Fibroblast of skin of scalp (primary cell): ENCODE results near the gene IL17RC.

Experiments used
- DNase-seq: peaks from one replicate; pipeline ENCODE4 v3.0.0-alpha.2; 2013

Gene IL17RC

GRCh38 chr3:9946112-9947024, 29.5 kb downstream of the IL17RC start:
- peak; percentile 91 for DNase-seq

DNA sequence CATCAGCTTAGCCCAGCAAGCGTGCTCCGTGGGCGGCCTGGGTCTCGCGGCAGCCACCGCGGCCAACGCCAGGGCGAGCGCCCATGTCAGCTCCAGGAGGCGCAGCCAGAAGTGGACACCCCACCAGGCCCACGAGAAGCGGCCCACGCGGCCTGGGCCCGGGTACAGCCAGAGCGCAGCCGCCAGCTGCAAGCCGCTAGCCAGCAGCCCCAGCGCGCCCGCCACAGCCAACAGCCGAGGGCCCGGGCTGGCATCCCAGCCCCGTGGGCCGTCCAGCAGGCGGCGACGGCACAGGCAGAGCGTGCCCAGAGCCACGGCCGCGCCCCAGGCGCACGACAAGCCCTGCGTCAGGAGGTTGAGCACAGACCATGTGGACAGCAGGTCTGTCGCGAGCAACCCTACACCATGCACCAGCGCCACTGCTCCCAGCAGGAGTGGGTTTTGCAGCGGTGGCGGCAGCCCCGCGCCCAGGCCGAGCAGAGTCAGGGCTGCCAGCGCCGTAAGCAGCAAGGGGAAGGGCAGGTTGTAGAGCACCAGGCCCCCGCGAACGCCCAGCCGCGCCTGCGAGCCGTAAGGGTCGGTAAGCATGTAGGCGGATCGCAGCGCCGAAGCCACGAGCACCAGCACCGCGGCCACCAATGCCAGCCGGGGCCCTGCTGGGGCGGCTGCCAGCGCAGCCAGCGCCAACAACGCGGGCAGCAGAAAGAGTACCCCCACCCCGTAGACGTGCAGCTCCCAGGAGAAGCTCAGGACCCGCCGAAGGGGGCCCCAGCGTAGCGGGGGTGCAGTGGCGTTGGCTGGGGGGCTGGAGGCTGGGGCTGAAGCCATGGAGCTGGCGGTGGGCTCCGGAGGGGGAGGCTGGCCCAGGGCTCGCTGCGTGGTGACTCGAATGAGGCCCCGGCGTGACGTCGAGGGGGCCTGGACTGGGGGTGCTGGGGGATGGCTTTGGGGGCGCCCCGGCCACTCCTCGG, 30.4 kb downstream of the IL17RC start:
- DNase-seq: peak; percentile 77

DNA sequence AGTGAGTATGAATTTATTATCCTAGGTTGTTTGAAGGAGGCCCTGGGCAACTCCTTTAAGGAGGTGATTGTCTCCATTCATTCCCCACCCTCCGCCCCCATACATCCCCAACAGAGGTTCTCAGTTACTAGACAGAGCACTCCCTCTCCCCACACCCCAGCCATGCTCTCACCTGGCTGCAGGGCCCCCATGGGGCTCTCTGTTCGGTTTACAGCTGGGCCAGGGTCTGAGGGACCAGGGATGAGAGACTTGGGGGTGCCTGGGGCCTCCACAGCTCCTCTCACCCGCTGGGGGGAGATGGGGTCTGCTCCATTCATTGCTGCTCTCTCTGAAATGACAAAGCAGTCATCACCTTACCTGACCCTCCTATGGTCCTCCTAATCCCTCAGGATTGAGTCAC, 31.7 kb downstream of the IL17RC start:
- DNase-seq: no peak

GRCh38 chr3:9949115-9949514, 32.2 kb downstream of the IL17RC start:
- no peak for DNase-seq

- no peak for DNase-seq
These were observed 32.7 kb downstream of the IL17RC start for GRCh38 chr3:9949626-9950025.

- DNase-seq: no peak
These were observed 34.2 kb downstream of the IL17RC start for GRCh38 chr3:9951126-9951525.

- no peak for DNase-seq
These were observed 34.7 kb downstream of the IL17RC start for GRCh38 chr3:9951598-9951961.

DNA sequence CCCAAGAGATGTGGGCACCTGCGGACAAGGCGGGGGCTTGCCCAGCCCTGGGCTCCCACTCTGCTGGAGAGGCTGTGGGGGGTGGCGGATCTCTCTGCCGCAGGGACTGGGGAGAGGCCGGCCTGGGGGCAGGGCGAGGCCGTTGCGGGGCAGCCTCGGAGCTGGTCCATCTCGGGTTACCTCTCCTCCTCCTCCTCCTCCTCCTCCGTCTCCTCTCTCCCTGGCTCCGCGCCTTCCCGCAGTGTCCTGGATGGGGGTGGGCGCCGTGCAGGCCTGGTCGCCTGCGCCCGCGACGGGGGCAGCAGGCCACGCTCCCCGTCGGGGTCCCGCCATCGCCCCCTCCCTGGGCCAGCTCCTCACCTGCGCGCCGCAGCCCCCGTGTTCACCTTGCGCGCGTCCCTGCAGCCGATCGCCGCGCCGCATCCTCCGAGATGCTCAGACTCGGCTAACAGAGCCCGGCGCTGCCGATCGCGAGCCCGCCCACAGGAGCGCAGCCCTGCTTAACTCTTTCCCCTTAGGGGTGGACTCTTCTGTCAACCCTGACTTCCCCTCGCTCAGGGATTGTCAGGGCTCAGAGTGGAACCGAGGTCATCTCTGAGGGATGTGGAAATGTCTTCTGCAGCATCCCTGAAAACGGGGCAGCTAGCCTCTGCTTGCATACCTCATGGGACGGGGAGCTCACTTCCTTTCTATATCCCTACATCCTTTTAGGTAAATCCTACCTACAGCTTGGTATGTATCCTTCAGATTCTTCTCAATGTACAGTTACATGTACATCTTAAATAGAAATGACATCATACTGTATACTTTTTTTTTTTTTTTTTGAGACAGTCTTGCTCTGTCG, 35.3 kb downstream of the IL17RC start, which contains the start of gene PRRT3:
TSS of gene PRRT3 (minus strand) at position 447 of the 844 bp plus-strand sequence. CDS start 2,293 bp downstream, outside the sequence.
- DNase-seq: no peak

DNA sequence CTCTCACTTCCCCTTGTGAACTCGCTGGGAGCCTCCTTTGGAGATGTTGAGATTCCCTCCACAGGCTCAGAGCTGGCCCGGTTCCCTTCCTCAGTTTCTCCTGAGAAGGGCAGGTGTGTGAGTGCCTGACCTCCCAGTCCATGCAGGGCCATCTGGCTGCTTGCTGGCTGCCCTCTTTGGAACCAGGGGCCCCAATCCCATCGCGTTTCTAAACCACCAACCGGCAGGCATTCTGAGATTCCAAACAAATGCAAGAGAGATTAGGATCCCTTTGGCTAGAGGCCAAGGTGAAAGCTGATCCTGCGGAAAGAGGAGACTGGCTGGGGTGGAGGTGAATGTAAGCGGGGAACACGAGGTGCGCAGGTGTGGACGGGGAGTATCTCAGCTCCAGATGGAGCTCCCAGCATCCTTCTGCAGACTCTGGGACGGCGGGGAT, 38.2 kb downstream of the IL17RC start:
- no peak for DNase-seq

DNA sequence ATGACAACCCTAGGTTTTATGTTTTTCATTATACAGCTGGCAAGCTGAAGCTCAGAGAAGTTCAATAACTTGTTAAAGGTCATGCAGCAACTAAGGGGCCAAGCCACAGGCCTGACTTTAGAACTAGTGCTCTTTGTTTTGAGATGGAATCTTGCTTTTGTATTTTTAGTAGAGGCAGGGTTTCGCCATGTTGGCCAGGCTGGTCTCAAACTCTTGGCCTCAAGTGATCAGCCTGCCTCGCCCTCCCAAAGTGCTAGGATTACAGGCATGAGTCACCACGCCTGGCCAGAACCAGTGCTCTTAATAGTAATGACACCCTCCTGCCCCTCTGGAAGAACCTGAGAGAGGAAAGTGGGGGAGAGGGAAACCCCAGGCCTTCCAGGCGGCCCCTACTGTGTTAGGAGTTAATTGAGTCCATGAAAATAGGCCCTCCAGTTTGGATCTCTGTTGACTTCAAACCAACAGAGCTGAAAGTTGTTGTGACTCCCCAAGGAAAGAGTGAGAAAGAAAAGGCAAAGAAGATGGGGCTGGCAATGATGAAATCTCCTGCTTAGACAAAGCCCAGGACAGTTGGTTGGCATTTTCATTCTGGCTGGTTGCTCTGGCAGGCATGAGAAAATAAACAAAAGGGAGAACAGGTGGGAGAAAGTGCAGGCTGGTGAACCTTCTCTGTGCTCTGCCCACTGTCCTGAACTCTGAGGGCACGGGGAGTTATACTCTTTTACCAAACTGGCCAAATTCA, 38.9 kb downstream of the IL17RC start:
- DNase-seq: no peak

- peak; percentile 20 for DNase-seq
These were observed 40.3 kb downstream of the IL17RC start for GRCh38 chr3:9957214-9957613.

DNA sequence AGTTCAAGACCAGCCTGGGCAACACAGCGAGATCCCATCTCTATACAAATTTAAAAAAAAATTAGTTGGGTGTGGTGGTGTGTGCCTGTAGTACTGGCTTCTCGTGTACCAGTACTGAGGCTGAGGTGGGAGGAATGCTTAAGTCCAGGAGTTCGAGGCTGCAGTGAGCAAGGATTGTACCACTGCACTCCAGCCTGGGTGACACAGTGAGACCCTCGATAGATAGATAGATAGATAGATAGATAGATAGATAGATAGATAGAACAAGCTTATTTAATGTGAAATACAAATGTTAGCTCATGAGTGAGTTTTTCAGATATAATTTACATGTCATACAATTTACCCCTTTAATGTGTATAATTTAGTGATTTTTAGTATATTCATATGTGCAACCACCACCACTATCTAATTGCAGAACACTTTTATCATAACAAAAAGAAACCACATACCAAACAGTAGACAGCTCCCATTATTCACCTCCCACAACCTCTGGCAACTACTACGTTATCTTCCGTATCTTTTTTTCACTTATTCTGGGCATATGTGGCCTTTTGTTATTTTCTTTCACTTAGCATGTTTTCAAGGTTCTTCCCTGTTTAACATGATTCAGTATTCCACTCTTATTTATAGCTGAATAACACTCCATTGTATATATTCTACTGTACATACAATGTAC, 48.4 kb downstream of the IL17RC start:
- no peak for DNase-seq

GRCh38 chr3:9966841-9967240, 49.9 kb downstream of the IL17RC start:
- DNase-seq: no peak

GRCh38 chr3:9969632-9970019, 52.7 kb downstream of the IL17RC start:
- DNase-seq: no peak

DNA sequence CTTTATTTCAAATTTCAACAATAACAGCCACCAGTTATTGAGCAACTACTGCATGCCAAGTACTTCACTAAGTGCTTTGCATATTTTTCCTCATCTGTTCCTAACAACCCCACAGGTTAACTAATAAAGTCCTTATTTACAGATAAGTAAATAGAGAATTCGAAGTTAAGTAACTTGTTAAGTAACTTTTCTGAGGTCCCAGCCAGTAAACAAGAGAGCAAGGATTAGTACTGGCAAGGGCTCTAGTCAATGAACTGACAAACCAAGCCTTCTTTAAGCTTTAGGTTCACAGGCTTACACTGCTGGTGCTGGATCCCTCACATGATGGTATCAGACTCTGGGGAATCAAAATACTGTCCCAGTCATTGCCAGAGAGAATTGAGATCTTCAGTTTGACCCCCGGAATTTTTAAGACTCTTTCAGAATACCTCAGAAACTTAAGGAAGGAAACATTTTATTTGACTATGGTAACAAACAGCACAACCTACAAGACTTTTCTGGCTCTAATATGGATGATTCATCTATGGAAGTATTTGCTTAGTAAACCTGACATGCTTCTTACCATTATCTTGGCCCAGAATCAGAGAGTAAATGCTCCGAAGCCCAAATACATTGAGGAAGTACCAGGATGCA, 53.2 kb downstream of the IL17RC start:
- DNase-seq: peak; percentile 20

DNA sequence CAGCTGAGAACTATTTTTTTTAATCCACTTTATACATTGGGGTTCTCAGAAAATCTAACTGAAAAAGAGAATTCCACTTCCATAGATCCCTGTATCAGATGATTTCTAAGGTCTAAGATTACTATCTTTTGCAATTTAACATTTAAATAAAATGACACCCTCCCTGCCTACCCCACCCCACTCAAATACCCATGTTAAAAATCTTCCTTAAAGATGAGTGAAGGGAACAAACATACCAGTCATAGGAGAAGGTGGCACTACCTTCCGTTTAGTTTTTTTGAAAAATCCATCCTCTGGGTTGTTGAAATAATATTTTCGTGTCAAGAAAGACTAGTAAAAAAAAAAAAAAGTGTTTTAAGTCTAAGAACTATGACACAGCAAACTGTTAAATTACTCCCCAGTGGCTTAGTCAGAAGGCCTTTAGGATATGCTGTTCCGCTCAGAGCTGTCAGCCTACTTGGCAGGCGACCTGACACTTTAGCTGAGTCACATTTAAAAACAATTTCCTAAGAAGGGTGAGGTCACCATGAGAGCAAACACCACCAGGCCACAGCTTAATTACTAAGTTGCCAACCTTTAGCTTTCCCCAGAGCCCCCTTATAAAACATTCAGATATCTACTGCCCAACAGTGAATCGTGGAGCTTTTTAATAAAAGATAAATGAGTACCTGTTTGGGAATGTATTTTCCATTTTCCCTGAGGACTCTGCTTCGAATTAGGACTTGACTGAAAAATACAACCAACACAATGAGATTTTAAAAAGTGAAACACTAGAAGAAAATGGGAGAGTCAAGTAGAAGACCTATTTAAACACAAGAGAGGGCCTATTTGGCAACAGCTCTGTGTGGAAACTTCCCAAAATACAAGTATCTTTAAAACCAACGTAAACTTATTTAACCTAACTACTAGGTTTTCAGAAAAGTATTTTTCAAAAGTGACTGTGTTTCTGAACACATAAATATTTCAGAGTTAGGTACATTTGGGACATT, 60.1 kb downstream of the IL17RC start:
- DNase-seq: peak; percentile 97

DNA sequence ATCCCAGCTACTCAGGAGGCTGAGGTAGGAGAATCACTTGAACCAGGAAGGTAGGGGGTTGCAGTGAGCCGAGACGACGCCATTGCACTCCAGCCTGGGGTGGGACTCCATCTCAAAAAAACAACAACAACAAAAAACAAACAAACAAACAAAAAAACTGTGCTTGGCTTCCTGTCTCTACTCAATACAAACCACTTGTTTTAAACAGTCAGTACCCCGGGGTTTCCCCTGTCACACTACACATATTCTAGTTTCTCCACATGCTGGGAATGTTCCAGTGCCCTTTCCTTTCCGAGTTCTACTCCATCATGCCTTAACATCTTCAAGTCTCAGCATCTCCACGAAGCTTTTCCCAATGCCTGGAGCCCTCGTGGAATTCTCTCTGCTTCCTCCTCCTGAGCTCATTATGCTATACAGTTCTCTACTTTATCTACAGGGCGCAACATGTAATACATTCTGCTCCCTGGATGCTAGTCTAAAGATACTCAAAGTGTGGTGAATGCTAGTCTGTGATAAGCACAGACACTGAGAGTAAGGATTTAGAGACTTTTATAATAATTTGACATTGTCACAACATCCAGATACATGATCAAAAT, 61.9 kb downstream of the IL17RC start:
- no peak for DNase-seq

DNA sequence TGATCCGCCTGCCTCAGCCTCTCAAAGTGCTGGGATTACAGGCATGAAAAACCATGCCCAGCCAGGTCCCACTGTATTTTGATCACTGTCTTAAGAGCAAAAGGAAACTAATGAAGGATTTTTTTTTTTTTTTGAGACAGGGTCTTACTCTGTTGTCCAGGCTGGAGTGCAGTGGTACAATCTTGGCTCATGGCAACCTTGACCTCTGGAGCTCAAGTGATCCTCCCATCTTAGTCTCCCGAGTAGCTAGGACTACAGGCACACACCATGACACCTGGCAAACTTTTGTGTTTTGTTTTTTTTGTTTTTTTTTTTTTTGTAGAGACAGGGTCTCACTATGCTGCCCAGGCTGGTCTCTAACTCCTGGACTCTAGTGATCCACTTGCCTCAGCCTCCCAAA, 63.4 kb downstream of the IL17RC start:
- no peak for DNase-seq
